Liver (tissue), 9 donors: ENCODE results near the gene ST7. TPM values are rescaled to one million over a fixed set of nuclear protein-coding genes. Genes with fewer than 3 reads are reported as not detected.

Experiments
- DNase-seq: peaks from one replicate; pipeline ENCODE4 v3.0.0-alpha.2; 2017; ENCODE audit warnings: low spot score
- H3K27ac ChIP-seq, 2 donors: one replicate each; pipeline ENCODE4 v1.7.0; 2013; ENCODE audit warnings: inconsistent platforms in 2 of 2, low read length in 2 of 2, control low read depth in 1 of 2, low read depth in 1 of 2, mild to moderate bottlenecking in 1 of 2
- H3K27me3 ChIP-seq, 4 donors: one replicate each; pipeline versions ENCODE4 v1.6.1 to v1.7.0; 2013; ENCODE audit warnings: low read length in 3 of 4, inconsistent platforms in 1 of 4, mild to moderate bottlenecking in 1 of 4, moderate library complexity in 1 of 4; ENCODE audit not compliant: control insufficient read depth in 4 of 4, insufficient read depth in 4 of 4
- H3K36me3 ChIP-seq, 4 donors: one replicate each; pipeline versions ENCODE4 v1.6.1 to v1.7.0; 2013; ENCODE audit warnings: low read length in 3 of 4, mild to moderate bottlenecking in 3 of 4, low read depth in 1 of 4, moderate library complexity in 1 of 4; ENCODE audit not compliant: control insufficient read depth in 4 of 4, insufficient read depth in 3 of 4
- H3K4me1 ChIP-seq, 4 donors: one replicate each; pipeline versions ENCODE4 v1.6.1 to v1.7.0; 2013; ENCODE audit warnings: low read length in 3 of 4, mild to moderate bottlenecking in 3 of 4, moderate library complexity in 1 of 4; ENCODE audit not compliant: control insufficient read depth in 4 of 4, insufficient read depth in 4 of 4
- H3K4me3 ChIP-seq, 3 donors: one replicate each; pipeline versions ENCODE4 v1.6.1 to v1.7.0; 2013; ENCODE audit warnings: low read length in 3 of 3, control low read depth in 1 of 3, low read depth in 1 of 3, mild to moderate bottlenecking in 1 of 3
- H3K9ac ChIP-seq, 2 donors: one replicate each; pipeline ENCODE4 v1.7.0; 2013; ENCODE audit warnings: low read length in 2 of 2, mild to moderate bottlenecking in 2 of 2, moderate library complexity in 2 of 2, control low read depth in 1 of 2, low read depth in 1 of 2
- H3K9me3 ChIP-seq, 4 donors: one replicate each; pipeline versions ENCODE4 v1.6.1 to v1.7.0; 2013; ENCODE audit warnings: low read length in 3 of 4; ENCODE audit not compliant: control insufficient read depth in 4 of 4
- EGR1 ChIP-seq, 2 donors: IDR thresholded peaks; 2 replicates each; pipeline ENCODE4 v1.6.1; 2016 to 2018; ENCODE audit warnings: antibody characterized with exemption in 2 of 2, low read depth in 2 of 2
- FOXA1 ChIP-seq: IDR thresholded peaks from 2 replicates; pipeline ENCODE4 v1.6.1; 2016; ENCODE audit warnings: antibody characterized with exemption
- FOXA2 ChIP-seq: IDR thresholded peaks from 2 replicates; pipeline ENCODE4 v1.6.1; 2016; ENCODE audit warnings: antibody characterized with exemption
- GABPA ChIP-seq, 2 donors: IDR thresholded peaks in 1 of 2; conservative IDR thresholded peaks in 1 of 2; 2 replicates each; pipeline ENCODE4 v1.6.1; 2016; ENCODE audit warnings: antibody characterized with exemption in 2 of 2, mild to moderate bottlenecking in 1 of 2, moderate library complexity in 1 of 2
- HNF4G ChIP-seq: IDR thresholded peaks from 2 replicates; pipeline ENCODE4 v1.6.1; 2016; ENCODE audit warnings: antibody characterized with exemption
- JUND ChIP-seq, 2 donors: IDR thresholded peaks; 2 replicates each; pipeline ENCODE4 v1.6.1; 2016; ENCODE audit warnings: antibody characterized with exemption in 2 of 2
- NR2F2 ChIP-seq: IDR thresholded peaks from 2 replicates; pipeline ENCODE4 v1.6.1; 2016; ENCODE audit warnings: antibody characterized with exemption
- RAD21 ChIP-seq, 2 donors: IDR thresholded peaks; 2 replicates each; pipeline ENCODE4 v1.6.1; 2016; ENCODE audit warnings: antibody characterized with exemption in 2 of 2, mild to moderate bottlenecking in 2 of 2
- REST ChIP-seq: IDR thresholded peaks from 2 replicates; pipeline ENCODE4 v1.6.1; 2016; ENCODE audit warnings: antibody characterized with exemption, mild to moderate bottlenecking
- RXRA ChIP-seq, 2 donors: IDR thresholded peaks; 2 replicates each; pipeline ENCODE4 v1.6.1; 2017 to 2018; ENCODE audit warnings: antibody characterized with exemption in 2 of 2, mild to moderate bottlenecking in 1 of 2
- SP1 ChIP-seq: IDR thresholded peaks from 2 replicates; pipeline ENCODE4 v1.6.1; 2018; ENCODE audit warnings: antibody characterized with exemption, mild to moderate bottlenecking
- TAF1 ChIP-seq: conservative IDR thresholded peaks from 2 replicates; pipeline ENCODE4 v1.6.1; 2016; ENCODE audit warnings: antibody characterized with exemption, mild to moderate bottlenecking
- YY1 ChIP-seq: IDR thresholded peaks from 2 replicates; pipeline ENCODE4 v1.6.1; 2016; ENCODE audit warnings: antibody characterized with exemption, mild to moderate bottlenecking
- ZBTB33 ChIP-seq: IDR thresholded peaks from 2 replicates; pipeline ENCODE4 v1.6.1; 2016; ENCODE audit warnings: antibody characterized with exemption
- WGBS: extraction: QIAGEN DNeasy Blood & Tissue Kit; methylation state at CpG from one replicate; pipeline ENCODE4 v1.1.7; 2013; 5-methylcytosine and 5-hydroxymethylcytosine counted together
- polyA plus RNA-seq, 2 donors: library from polyadenylated mRNA; stranded (reverse) in 1 of 2; unstranded in 1 of 2; fragments of 200-250 nt in 1 of 2; fragments of >200 nt in 1 of 2; fragmentation: Nextera tagmentation in 1 of 2; extraction: Ambion mirVana in 1 of 2; gene quantifications; one replicate each; pipeline versions ENCODE4 v1.2.1 to v1.2.3, GENCODE V29; 2013 to 2015
- total RNA-seq, 2 donors: library from RNA; depleted of rRNA; stranded (reverse); fragments of >200 nt; gene quantifications; one replicate each; pipeline ENCODE4 v1.2.3, GENCODE V29; 2014
- TF ChIP-seq, protein P1 (sequence below): IDR thresholded peaks from 2 replicates; pipeline ENCODE4 v1.6.1; 2016; ENCODE audit warnings: antibody characterized with exemption
- TF ChIP-seq, protein P2 (sequence below): fragments of 150-350 bp; IDR thresholded peaks from 2 replicates; pipeline ENCODE4 v1.5.1; 2017; ENCODE audit warnings: improper control_type of control experiment, low read depth, low read length; ENCODE audit not compliant: missing input control
- TF ChIP-seq, protein P3 (sequence below): IDR thresholded peaks from 2 replicates; pipeline ENCODE4 v1.6.1; 2016; ENCODE audit warnings: antibody characterized with exemption
- donor health status: healthy.
- donor health status: healthy.
- donor health status: healthy.
- donor health status: healthy.
- donor health status: healthy.

ST7 gene
- total and polyA plus RNA-seq, 4 donors = 13.5 to 30.7 (median 22.6) TPM

- Histone ChIP-seq H3K27ac (no peak overlapping the region), H3K4me1 (peaks cover 0 to 2% (median 0%) of the 10 kb centered on the region in 4 donors), H3K9me3 (no peaks in the 10 kb centered on the region), H3K4me3 (no peak overlapping the region), H3K27me3 (no peaks in the 10 kb centered on the region), H3K9ac (no peak overlapping the region), H3K36me3 (no peaks in the 10 kb centered on the region)
- TF ChIP-seq RXRA (IDR thresholded peaks at IDR 0.05) = no peak
- TF ChIP-seq, protein P1, sequence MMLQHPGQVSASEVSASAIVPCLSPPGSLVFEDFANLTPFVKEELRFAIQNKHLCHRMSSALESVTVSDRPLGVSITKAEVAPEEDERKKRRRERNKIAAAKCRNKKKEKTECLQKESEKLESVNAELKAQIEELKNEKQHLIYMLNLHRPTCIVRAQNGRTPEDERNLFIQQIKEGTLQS = no peak
- no peak for TF ChIP-seq FOXA2
- TF ChIP-seq, protein P2, sequence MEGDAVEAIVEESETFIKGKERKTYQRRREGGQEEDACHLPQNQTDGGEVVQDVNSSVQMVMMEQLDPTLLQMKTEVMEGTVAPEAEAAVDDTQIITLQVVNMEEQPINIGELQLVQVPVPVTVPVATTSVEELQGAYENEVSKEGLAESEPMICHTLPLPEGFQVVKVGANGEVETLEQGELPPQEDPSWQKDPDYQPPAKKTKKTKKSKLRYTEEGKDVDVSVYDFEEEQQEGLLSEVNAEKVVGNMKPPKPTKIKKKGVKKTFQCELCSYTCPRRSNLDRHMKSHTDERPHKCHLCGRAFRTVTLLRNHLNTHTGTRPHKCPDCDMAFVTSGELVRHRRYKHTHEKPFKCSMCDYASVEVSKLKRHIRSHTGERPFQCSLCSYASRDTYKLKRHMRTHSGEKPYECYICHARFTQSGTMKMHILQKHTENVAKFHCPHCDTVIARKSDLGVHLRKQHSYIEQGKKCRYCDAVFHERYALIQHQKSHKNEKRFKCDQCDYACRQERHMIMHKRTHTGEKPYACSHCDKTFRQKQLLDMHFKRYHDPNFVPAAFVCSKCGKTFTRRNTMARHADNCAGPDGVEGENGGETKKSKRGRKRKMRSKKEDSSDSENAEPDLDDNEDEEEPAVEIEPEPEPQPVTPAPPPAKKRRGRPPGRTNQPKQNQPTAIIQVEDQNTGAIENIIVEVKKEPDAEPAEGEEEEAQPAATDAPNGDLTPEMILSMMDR = no peak
- no peak for TF ChIP-seq HNF4G
- no peak for TF ChIP-seq TAF1
- TF ChIP-seq, protein P3, sequence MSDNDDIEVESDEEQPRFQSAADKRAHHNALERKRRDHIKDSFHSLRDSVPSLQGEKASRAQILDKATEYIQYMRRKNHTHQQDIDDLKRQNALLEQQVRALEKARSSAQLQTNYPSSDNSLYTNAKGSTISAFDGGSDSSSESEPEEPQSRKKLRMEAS = no peak
- TF ChIP-seq RAD21 (IDR thresholded peaks at IDR 0.05) = no peak
- no peak for TF ChIP-seq EGR1 (IDR thresholded peaks at IDR 0.05; ENCODE audit: low read depth in 2 of 2)
- no peak for TF ChIP-seq REST
- no peak for TF ChIP-seq ZBTB33
- no peak for TF ChIP-seq GABPA (IDR thresholded peaks at IDR 0.05 in 1 of 2, conservative IDR thresholded peaks at IDR 0.05 in 1 of 2)
- no peak for TF ChIP-seq NR2F2
- TF ChIP-seq YY1 = no peak
- no peak for DNase-seq
- WGBS = 97% methylated on average over 2 of the region's 2 CpGs
Observed at GRCh38 chr7:116998567-116999175, 45.4 kb downstream of the ST7 start.

DNA sequence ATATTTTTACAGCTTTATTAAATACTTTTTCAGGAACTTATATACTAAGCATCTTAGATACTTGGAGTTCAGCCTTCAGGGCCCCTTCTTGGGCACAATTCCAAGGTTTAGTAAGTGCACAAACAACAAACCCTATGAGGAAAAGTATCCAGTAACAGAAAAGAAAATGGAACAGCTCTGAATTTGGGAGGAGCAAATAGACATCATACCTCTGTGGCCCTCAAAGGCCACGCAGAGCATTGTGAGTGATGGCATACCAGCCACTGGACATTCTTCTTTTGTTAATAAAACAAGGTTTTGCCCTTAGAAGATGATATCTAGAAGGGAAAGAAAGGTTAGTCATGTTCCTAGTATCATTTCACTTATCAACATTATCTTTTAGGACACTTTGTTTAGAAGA is 46.0 kb downstream of the ST7 start:
- no peaks in the 10 kb centered on the region for H3K27me3 ChIP-seq
- H3K36me3 ChIP-seq = no peaks in the 10 kb centered on the region
- H3K27ac ChIP-seq = no peak overlapping the region
- H3K4me3 ChIP-seq = no peak overlapping the region
- no peaks in the 10 kb centered on the region for H3K9me3 ChIP-seq
- peaks cover 0 to 2% (median 0%) of the 10 kb centered on the region in 4 donors for H3K4me1 ChIP-seq
- WGBS = 98% methylated on average over 1 of the region's 1 CpG
- H3K9ac ChIP-seq = no peak overlapping the region
- DNase-seq = no peak
- no peak for TF ChIP-seq SP1
- no peak for TF ChIP-seq JUND (IDR thresholded peaks at IDR 0.05)
- no peak for TF ChIP-seq ZBTB33
- no peak for TF ChIP-seq FOXA1
- no peak for TF ChIP-seq GABPA (IDR thresholded peaks at IDR 0.05 in 1 of 2, conservative IDR thresholded peaks at IDR 0.05 in 1 of 2)
- TF ChIP-seq, protein P3 = no peak
- no peak for TF ChIP-seq RAD21 (IDR thresholded peaks at IDR 0.05)
- no peak for TF ChIP-seq REST
- no peak for TF ChIP-seq TAF1
- no peak for TF ChIP-seq FOXA2
- TF ChIP-seq, protein P1 = no peak
